G401.6 (cell line): ENCODE results near the gene FN3KRP.
A peak's percentile ranks its signal among the peaks of the same experiment; 100 is the strongest.
"Not testable (repeated sequence)": the region's sequence is repeated elsewhere in the genome, so short reads cannot be mapped to it uniquely, and the experiment has no call there.

Experiments used
- FAIRE-seq: peaks from 2 replicates; lab custom pipeline; 2012; peaks lifted over from hg19 to GRCh38; lab: Jason Lieb, UNC

The FN3KRP gene

GRCh38 chr17:82743344-82744219, 27.1 kb downstream of the FN3KRP start:
- no peak for FAIRE-seq

- not testable (repeated sequence) for FAIRE-seq
Measured at GRCh38 chr17:82744736-82745135, 28.2 kb downstream of the FN3KRP start.

- FAIRE-seq = no peak
Measured at GRCh38 chr17:82745524-82745923, 29.0 kb downstream of the FN3KRP start.

GRCh38 chr17:82748756-82749155, 32.2 kb downstream of the FN3KRP start:
- FAIRE-seq = no peak

- no peak for FAIRE-seq
Measured at GRCh38 chr17:82750241-82750908, 33.9 kb downstream of the FN3KRP start.

- no peak for FAIRE-seq
Measured at GRCh38 chr17:82751171-82751570, 34.7 kb downstream of the FN3KRP start.

- FAIRE-seq = no peak
Measured at GRCh38 chr17:82751571-82752370, 35.3 kb downstream of the FN3KRP start, which contains the start of gene TBCD. Gene TBCD, plus strand, starts transcription at chr17:82752065. Its CDS starts 129 bp downstream, at chr17:82752194.

GRCh38 chr17:82752371-82753200, 36.1 kb downstream of the FN3KRP start:
- no peak for FAIRE-seq

GRCh38 chr17:82753201-82753464, 36.6 kb downstream of the FN3KRP start:
- FAIRE-seq = no peak

- FAIRE-seq = no peak
Measured at GRCh38 chr17:82754297-82755208, 38.0 kb downstream of the FN3KRP start.

- FAIRE-seq = no peak
Measured at GRCh38 chr17:82756166-82756565, 39.7 kb downstream of the FN3KRP start.

- FAIRE-seq = no peak
Measured at GRCh38 chr17:82765371-82765770, 48.9 kb downstream of the FN3KRP start.

- peak; percentile 17 for FAIRE-seq
Measured at GRCh38 chr17:82767041-82767754, 50.7 kb downstream of the FN3KRP start.

GRCh38 chr17:82769041-82769440, 52.5 kb downstream of the FN3KRP start:
- no peak for FAIRE-seq

- FAIRE-seq = no peak
Measured at GRCh38 chr17:82772026-82772425, 55.5 kb downstream of the FN3KRP start.

- not testable (repeated sequence) for FAIRE-seq
Measured at GRCh38 chr17:82774456-82774855, 58.0 kb downstream of the FN3KRP start.

- no peak for FAIRE-seq
Measured at GRCh38 chr17:82775001-82775823, 58.7 kb downstream of the FN3KRP start.

- FAIRE-seq = no peak
Measured at GRCh38 chr17:82776454-82776853, 59.9 kb downstream of the FN3KRP start.
